KMS-11 (cell line): Measurements from ENCODE around the gene DLK1.

Source experiments
- H2AFZ ChIP-seq: fragments of 200-600 bp; sonication (generic); 2 replicates; pipeline ENCODE4 v1.6.1; 2016; ENCODE audit warnings: antibody characterized with exemption, mixed run types, low read depth
- H3K27ac ChIP-seq: fragments of 200-600 bp; sonication (generic); 2 replicates; pipeline ENCODE4 v1.6.1; 2016; ENCODE audit warnings: mild to moderate bottlenecking, mixed run types
- H3K27me3 ChIP-seq: fragments of 200-600 bp; sonication (generic); 2 replicates; pipeline ENCODE4 v1.6.1; 2017; ENCODE audit warnings: mild to moderate bottlenecking, low read depth, mixed run types, moderate library complexity; ENCODE audit not compliant: insufficient read depth
- H3K36me3 ChIP-seq: fragments of 200-600 bp; sonication (generic); 2 replicates; pipeline ENCODE4 v1.6.1; 2017; ENCODE audit warnings: mild to moderate bottlenecking, mixed run types; ENCODE audit not compliant: insufficient read depth
- H3K4me1 ChIP-seq: fragments of 200-600 bp; sonication (generic); 2 replicates; pipeline ENCODE4 v1.6.1; 2016; ENCODE audit warnings: mild to moderate bottlenecking, low read depth, mixed run types; ENCODE audit not compliant: poor library complexity, severe bottlenecking
- H3K4me2 ChIP-seq: fragments of 200-600 bp; sonication (generic); 2 replicates; pipeline ENCODE4 v1.7.0; 2016; ENCODE audit warnings: mild to moderate bottlenecking, mixed run types
- H3K4me3 ChIP-seq: fragments of 200-600 bp; sonication (generic); IDR thresholded peaks from 2 replicates; pipeline ENCODE4 v1.6.1; 2017; ENCODE audit warnings: low read depth, low read length, mixed read lengths; ENCODE audit not compliant: insufficient read depth
- H3K79me2 ChIP-seq: fragments of 200-600 bp; sonication (generic); 2 replicates; pipeline ENCODE4 v1.6.1; 2016; ENCODE audit warnings: low read depth, mixed run types; ENCODE audit not compliant: insufficient read depth
- H3K9ac ChIP-seq: fragments of 200-600 bp; sonication (generic); 2 replicates; pipeline ENCODE4 v1.6.1; 2016; ENCODE audit warnings: mild to moderate bottlenecking, mixed run types
- H4K20me1 ChIP-seq: fragments of 200-600 bp; sonication (generic); 2 replicates; pipeline ENCODE4 v1.6.1; 2016; ENCODE audit warnings: mild to moderate bottlenecking, mixed run types; ENCODE audit not compliant: insufficient read depth
- CTCF ChIP-seq: fragments of 200-600 bp; sonication (generic); conservative IDR thresholded peaks from 2 replicates; pipeline ENCODE4 v1.6.1; 2017; ENCODE audit warnings: low read depth, mild to moderate bottlenecking, antibody characterized with exemption, low read length, moderate library complexity, mixed read lengths

DLK1 gene

GRCh38 chr14:100715332-100715731 is 11.4 kb upstream of the DLK1 start:
- Histone ChIP-seq H3K27ac (no peak overlapping the region), H3K9ac (no peak overlapping the region), H3K36me3 (no peaks in the 10 kb centered on the region), H3K4me1 (no peaks in the 10 kb centered on the region), H2AFZ (no peak overlapping the region), H4K20me1 (no peaks in the 10 kb centered on the region), H3K4me3 (no peak overlapping the region), H3K4me2 (no peak overlapping the region), H3K79me2 (no peaks in the 10 kb centered on the region), H3K27me3 (peaks cover 45% of the 10 kb centered on the region)
- TF ChIP-seq CTCF = no peak

GRCh38 chr14:100715803-100716202 is 10.9 kb upstream of the DLK1 start:
- Histone ChIP-seq H3K27ac (no peak overlapping the region), H4K20me1 (no peaks in the 10 kb centered on the region), H3K4me2 (no peak overlapping the region), H3K36me3 (no peaks in the 10 kb centered on the region), H2AFZ (no peak overlapping the region), H3K4me1 (no peaks in the 10 kb centered on the region), H3K79me2 (no peaks in the 10 kb centered on the region), H3K4me3 (no peak overlapping the region), H3K9ac (no peak overlapping the region), H3K27me3 (peaks cover 47% of the 10 kb centered on the region)
- no peak for TF ChIP-seq CTCF

GRCh38 chr14:100717386-100717785 is 9.3 kb upstream of the DLK1 start:
- H3K27me3 ChIP-seq = peaks cover 47% of the 10 kb centered on the region

GRCh38 chr14:100719976-100720520 is 6.6 kb upstream of the DLK1 start:
- H4K20me1 ChIP-seq = no peaks in the 10 kb centered on the region
- peaks cover 39% of the 10 kb centered on the region; the same call in 1 of the 2 replicates for H3K27me3 ChIP-seq
- H3K4me1 ChIP-seq = no peaks in the 10 kb centered on the region
- no peak overlapping the region for H3K4me2 ChIP-seq
- no peak overlapping the region for H3K27ac ChIP-seq
- no peak for TF ChIP-seq CTCF
- H3K79me2 ChIP-seq = no peaks in the 10 kb centered on the region
- H3K9ac ChIP-seq = no peak overlapping the region
- no peak overlapping the region for H2AFZ ChIP-seq
- H3K4me3 ChIP-seq = no peak overlapping the region
- H3K36me3 ChIP-seq = no peaks in the 10 kb centered on the region

More at GRCh38 chr14:100717386-100717785, 9.3 kb upstream of the DLK1 start:
- H4K20me1 ChIP-seq = no peaks in the 10 kb centered on the region
- no peaks in the 10 kb centered on the region for H3K36me3 ChIP-seq
- TF ChIP-seq CTCF = no peak
- H3K9ac ChIP-seq = no peak overlapping the region
- H3K4me2 ChIP-seq = no peak overlapping the region
- H3K4me3 ChIP-seq = no peak overlapping the region
- no peaks in the 10 kb centered on the region for H3K79me2 ChIP-seq
- H2AFZ ChIP-seq = no peak overlapping the region
- no peaks in the 10 kb centered on the region for H3K4me1 ChIP-seq
- no peak overlapping the region for H3K27ac ChIP-seq
